Activated gamma-delta T cell (primary cell): ENCODE results near the gene LRRC42.
A peak's percentile ranks its signal among the peaks of the same experiment; 100 is the strongest.

Experiments
- DNase-seq: peaks from one replicate; lab custom pipeline; 2025; lab: John Stamatoyannopoulos, UW

Gene LRRC42

GRCh38 chr1:53942127-53942957 lies 3.8 kb upstream of the LRRC42 start:
- DNase-seq = no peak

- DNase-seq = no peak
Observed at GRCh38 chr1:53943090-53943489, 3.1 kb upstream of the LRRC42 start.

GRCh38 chr1:53943490-53944043 lies 2.6 kb upstream of the LRRC42 start:
- no peak for DNase-seq

DNA sequence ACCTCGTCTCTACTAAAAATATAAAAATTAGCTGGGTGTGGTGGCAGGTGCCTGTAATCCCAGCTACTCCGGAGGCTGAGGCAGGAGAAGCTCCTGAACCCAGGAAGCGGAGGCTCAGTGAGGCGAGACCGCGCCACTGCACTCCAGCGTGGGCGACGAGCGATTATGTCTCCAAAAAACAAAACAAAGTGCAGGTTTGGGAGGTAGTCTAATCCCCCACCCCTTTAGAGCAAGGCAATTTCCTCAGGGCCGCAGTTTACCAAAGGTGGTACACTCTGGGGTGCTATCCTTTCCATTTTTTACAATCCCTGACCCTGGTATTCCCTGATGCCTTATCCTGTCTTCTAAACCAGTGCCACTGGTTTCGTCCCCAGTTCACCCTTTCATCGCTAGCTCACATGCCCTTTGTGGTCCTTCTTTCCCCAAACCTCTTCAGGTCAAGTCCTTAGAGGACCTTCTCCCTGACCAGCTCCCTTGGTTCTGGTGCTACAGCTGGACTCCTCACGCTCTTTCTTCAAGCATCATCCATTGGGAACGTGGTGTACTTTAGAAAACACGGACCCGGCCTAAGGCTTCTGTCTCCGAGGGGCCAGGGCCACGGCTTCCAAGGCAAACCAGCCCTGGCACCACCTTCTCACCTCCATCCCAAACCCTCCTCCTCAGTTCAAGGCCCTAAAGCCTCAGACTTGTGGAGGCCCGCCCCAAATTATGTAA lies 1.5 kb upstream of the LRRC42 start:
- DNase-seq = no peak

DNA sequence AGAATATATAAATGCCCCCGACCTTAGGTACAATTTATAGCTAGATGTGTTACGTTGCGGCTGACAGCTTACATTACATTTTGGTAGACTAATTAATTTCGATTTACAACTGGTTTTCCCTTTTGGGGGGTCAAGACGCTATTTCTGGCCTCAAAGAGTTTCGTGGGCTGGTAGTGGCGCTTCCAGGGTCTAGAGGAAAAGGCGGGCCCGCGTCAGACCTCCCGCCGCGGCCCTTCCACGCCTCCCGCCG lies 1.0 kb upstream of the LRRC42 start:
- no peak for DNase-seq

- DNase-seq = peak; percentile 100
Observed at GRCh38 chr1:53945433-53946251, 508 bp upstream of the LRRC42 start, which contains the start of gene IFT25. IFT25 (minus strand) TSS chr1:53945699; CDS start chr1:53940082, 5,617 bp downstream.

DNA sequence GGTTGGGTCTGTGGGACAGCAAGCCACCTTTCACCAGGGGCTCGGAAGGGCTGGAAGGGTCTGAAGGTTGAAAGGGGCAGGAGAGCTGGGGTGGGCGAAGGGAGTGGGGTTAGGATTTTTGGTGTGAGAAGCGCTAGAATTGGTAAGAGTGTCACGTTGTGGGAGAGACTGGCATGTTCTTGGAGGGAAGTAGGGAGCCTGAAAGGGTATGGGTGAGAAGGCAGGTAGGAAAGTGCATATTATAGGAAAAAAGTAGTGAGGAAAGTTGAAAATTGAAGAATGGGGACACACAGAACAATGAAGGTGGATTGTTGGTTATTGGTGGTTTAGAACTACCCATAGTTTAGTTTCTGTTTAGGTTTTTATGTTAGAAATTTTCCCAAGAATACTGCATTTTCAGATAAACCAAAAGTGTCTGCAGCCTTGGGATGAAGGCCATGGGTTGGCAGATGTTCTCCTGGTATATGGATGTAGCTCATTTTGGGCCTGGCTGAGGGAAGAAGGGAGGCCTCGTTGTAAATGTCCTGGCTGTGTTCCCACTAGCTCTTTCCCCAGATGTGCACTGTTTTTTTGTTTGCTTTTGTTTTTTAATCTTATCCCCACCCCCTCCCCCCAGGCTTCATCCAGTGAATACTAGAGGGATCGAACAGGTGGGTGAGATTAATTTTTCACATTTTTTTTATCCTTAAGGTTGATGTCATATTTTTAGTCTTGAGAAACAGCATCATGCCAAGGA lies 1.2 kb downstream of the LRRC42 start:
- DNase-seq = no peak

GRCh38 chr1:53948291-53948690 lies 2.1 kb downstream of the LRRC42 start:
- DNase-seq = no peak

DNA sequence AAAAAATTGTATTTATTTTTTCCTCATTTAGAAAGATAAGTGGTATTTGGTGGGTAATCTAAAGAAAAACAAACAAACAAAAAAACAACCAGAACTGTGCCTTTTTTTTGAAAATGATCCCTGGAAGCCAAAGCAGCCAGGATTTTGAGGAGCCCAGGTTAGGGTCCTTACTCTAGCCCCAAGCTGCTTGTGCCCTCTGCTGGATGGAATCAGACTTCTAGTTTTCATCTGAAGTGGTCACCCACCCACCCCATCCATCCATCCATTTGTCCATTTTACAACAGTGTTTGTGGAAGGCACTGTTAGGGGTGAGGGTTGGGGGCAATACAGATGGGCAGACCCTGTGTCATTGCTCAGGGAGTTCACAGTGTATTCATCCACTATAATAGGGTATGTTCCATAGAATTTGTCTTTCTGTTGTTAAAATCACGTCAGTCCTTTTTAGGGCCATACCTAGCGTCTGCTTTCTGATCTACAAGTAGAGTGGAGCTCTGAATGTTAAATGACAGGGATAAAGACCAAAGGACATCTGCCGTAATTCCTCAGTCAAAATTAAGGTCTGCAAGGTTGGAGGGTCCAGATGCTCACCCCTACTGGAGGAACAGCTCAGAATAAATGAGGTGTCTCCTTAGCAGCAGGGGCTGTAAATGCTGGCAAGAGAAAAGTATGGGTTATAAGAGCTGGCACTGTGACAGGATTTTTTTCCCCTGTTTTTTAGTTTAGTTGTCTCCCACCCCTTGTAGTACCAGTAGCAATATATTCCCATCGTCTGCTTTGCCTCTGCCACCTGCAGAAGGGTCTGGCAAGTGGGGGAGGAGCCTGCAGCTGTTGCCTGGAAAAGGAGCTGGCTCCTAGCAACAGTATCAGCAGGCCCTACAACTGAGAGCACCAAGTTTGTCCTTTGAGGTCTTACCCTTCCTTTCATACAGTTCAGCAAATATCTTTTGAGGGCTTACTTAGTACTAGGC lies 3.2 kb downstream of the LRRC42 start:
- no peak for DNase-seq

DNA sequence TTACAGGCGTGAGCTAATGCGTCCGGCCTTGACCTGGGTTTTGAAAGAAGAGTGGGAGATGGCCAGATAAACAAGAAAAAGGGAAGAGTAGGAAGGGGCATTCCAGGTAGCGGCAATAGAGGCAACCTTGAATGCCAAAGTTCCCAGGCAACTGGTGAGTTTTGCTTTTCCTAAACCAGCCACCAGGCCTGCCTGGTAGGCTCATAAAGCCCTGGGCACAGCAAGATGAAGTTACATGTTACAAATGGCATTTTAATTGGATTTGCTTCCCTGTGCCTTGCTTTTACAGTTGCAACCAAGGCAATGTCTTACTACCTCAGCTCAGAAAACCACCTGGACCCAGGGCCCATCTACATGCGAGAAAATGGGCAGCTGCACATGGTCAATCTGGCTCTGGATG lies 5.5 kb downstream of the LRRC42 start:
- DNase-seq = no peak

- no peak for DNase-seq
Observed at GRCh38 chr1:53954128-53954527, 8.0 kb downstream of the LRRC42 start.

GRCh38 chr1:53956308-53957168 lies 10.4 kb downstream of the LRRC42 start:
- no peak for DNase-seq

DNA sequence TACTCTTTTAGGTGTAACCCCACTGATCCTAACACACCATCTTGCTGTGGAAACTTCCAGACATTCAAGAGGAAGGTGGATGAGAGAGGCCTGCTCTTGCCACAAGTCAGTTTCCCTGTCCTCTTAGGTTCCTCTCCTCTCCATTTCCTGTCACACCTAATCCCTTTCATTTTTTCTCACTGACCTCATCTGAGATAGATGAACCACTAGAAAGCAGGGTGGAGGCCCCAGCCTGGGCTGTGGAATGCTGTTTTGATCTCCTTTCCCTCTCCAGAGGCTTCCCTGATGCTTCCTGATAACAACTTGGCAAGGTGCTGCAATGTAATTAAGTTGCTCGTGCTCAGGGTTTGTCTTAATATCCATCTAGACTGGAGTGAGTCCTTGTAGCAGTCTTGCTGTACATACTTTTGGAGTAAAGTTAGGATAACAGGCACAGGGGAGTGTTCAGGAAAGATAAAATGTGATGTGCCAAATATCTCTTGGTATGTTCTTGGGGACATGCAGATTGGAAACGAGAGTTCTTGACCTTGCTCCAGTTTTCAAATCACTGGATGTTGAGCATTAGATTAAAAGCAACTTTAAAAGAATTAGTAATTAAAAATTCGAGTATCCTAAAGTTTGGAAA lies 11.2 kb downstream of the LRRC42 start:
- DNase-seq = no peak

- DNase-seq = no peak
Observed at GRCh38 chr1:53959664-53960250, 13.6 kb downstream of the LRRC42 start.

GRCh38 chr1:53962395-53962794 lies 16.2 kb downstream of the LRRC42 start:
- DNase-seq = no peak

- no peak for DNase-seq
Observed at GRCh38 chr1:53963460-53963859, 17.3 kb downstream of the LRRC42 start.

DNA sequence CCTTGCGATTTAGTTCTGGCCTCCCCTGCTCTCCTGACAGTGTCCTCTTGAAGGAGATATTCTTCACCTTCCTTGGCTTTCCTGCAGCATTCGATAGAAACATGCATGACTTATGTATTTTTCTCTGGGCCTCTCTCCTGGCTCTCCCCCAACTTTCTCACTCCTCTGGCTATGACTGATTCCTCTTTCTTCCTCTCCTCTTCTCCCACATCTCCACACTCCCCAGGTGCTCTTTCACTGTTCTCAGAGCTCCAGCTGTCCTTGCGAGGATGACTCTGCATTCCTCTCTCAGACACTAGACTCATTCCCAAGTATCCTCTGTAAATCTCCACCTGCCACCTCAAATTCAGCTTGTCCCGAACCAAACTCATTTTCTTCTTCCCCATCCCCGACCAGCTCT lies 18.0 kb downstream of the LRRC42 start:
- DNase-seq = no peak

- DNase-seq = no peak
Observed at GRCh38 chr1:53966794-53967193, 20.6 kb downstream of the LRRC42 start.
